ENCODE measurements around the gene MGAT3.
"Not testable (repeated sequence)": the region's sequence is repeated elsewhere in the genome, so short reads cannot be mapped to it uniquely, and the experiment has no call there.

The MGAT3 gene

DNA sequence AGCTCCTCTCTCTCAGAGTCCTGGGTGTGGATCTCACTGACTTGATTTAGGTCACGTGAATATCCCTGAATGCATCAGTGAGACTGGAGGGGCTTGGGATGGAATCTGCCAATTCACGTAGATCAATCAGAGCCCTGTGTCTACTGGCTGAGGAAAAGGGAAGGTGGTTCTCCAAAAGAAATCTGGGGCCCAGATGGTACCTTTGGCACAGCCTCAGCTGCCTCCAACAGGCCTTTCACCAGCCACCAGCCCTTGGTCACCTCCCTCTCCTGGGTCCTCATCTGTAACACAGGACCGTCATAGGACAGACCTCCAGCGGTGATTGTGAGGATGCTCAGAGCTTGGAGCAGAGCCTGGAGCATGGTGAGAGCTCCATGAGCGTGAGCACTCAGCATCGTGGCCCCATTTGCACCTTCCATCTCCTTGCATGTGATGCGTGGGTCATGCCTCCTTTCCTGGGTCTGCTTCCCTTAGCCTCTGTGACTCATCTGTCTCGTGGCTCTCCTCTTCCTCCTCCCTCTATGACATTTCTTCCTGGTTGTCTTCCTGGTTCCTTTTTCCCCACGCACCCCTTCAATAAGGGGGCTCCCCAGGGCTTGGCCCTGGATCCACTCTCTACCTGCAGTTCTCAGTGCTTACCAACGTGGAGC, 37.8 kb downstream of the MGAT3 start:
- DNase-seq, result no peak

DNA sequence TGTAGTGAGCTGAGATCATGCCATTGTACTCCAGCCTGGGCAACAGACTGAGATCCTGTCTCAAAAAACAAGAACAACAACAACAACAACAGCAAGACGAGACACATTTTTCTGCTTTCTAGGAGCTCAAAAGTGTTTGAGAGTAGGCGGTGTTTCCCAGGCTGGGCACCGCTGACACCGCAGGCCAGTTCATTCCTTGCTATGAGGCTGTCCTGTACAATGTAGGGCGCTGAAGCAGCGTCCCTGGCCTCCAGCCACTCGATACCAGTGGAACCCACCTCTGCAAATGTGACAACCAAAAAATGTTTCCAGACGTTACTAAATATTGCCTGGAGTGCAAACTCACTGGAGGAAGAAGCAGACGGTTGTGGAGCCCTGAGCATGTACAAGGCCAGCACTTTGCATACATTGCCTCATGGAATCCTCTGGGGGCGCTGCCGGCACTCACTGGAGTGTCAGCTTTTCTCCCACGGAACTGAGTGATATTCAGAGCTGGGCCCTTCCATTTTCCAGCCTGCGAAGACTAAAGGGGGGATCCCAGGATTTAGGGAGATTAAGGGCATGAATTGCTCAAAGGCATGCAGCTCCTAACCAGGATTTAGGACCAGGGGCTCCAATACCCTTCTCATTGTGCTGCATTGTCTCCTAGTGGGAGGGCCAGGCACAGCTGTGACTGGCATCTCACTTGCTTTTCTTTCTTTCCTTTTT, 39.5 kb downstream of the MGAT3 start:
- peak; percentile 85 for DNase-seq

DNA sequence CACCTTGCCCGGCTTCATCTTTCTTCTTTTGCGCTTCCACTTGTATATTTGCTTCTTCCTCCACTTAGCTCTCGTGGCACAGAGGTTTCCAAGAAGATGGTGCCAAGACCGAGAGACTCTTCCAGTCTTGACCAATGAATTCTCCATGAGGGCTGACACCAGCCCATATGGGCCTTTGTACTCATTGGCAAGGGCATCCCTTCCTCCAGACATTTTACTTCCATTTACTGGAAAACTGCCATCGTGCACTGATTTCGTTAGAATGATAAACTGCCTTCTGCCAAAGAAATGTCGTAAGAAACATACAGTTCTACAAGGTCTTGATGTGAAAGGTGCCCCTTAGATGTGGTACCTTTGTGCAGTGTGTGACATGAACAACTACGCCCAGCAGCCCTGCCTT, 40.6 kb downstream of the MGAT3 start:
- DNase-seq, result no peak

DNA sequence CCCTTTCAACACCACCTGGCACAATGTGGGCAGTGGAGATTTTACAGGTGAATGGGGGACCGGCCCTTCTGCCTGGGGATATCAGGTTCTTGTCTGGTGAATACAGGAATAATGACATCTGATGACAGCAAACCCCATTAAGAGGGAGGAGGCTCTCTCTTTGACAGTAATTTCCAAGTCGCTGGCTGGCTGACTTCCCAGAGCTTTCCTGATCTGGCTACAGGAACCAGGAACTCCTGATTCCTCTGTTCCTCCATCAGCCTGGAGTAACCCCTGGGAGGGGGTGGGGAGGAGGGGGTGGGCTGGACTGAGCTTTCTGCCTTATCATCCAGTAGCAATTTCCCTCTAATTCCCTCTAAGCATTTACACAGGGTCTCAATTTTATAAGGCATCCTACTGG, 41.6 kb downstream of the MGAT3 start:
- DNase-seq, result no peak

DNA sequence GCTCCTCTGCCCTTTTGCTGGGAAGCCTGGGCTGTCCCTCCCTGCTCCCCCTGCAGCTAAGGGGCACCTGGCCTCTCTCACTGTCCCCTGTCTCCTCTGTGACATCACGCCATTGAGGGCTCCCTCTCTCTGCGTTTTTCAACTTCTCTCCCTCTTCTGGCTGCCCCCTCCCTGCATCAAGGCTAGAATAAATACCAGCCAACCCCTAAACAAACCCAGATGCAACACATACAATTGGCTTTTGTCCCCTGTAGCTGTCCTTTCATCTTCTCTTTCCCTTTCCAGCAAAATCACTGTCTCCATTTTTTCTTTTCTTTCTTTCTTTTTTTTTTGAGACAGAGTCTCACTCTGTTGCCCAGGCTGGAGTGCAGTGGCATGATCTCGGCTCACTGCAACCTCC, 42.0 kb downstream of the MGAT3 start:
- no peak for DNase-seq

DNA sequence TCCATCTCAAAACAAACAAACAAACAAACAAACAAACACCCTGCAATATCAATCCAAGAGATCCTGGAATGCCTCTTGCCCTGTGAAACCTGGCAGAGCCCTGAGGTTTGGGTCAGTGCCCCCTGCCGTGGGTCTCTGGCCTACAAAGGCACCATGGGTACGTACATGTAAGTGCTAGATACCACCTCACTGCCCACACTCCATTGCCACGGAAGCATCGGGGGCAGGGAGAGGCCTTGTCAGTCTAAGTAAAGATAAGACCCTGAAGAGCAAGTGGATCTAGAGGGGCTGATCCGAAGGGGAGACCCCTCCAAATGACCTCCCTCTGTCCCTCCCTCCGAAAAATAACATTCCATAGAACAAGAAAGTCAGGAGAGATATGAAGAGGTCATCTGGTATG, 43.3 kb downstream of the MGAT3 start:
- no peak for DNase-seq

DNA sequence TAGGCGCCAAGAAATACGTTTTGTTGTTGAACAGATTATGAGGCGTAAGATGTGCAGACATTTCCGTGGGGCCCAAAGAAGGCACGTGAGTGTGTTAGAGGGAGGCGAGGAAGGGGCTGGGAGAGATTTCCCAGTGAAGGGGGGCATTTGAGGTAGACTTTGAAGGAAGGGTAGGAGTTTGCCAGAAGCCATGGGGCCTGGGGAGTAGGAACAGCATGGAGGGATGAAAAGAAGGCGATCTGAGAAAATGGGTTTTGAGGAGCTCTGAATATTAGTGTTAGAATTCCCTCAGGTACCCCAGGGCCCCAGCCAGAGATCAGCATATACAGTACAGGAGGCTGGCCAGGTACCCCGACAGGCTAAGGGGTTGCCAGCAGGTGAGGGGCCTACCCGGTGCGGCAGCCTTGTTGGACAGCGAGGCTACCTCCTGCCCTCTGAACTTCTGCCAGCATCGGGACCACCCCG, 44.9 kb downstream of the MGAT3 start:
- no peak for DNase-seq

DNA sequence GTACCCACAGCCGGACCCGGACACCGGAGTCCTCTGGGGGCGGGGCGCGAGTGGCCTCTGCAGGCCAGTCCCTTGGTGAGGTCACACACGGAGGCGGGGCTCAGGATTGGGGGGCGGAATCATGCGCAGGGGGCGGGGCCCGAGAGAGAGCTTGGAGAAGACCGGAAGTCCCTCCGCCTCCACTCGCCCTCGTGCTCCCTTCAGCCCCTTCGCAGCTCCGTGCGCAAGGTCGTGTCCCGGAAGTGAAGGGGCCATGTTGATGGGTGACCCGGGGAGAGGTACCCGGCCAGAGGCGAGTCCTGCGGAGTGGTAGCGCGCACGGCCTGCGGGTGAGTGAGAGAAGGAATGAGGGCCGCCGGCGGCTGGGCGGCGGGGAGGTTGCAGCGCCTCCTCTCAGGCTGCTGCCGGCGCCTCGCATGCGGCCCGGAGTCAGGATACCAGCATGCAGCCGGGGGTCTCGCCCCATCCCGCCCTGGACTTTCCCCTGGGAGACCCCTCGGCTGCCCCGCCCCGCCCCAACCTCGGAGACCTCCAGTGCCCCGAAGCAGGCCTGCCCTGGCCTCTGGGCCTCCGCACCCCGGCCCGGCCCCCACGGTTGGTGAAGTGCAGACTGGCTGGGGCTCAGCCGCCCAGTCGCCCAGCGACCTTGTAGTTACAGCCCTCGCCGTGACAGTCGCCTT, 45.4 kb downstream of the MGAT3 start, which contains the start of gene MIEF1:
TSS of gene MIEF1 (plus strand) at position 182 of the 680 bp plus-strand sequence. CDS start 9,005 bp downstream, outside the sequence.
- peak; percentile 98 for DNase-seq

DNA sequence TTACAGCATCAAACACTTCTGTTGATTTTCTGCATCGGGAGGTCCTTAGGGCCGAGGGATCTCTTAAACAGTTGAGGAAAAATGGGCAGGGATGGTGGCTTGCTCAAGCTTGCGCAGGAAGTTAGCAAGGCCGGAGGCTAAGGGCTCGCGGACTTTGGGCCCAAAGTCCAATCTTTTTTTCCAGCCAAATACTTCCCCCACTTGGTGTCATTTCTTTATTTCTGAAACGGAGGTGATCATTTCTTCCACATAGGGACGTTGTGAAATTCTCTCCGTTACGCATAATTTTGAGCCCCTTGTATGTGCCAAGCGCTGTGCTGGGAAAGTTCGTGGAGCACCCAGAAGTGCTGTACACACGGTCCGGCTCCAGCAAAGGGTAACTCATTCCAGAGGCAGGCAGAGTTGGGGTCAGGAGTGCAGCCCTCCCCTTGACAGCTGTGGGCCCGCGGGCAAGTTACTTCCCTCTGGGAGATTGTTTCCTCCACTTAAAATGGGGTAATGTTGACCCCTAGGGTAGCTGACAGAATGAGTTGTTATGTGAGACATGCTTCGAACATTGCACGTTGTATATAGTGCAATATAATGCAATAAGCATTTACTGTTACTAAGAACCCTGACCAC, 46.1 kb downstream of the MGAT3 start:
- no peak for DNase-seq

DNA sequence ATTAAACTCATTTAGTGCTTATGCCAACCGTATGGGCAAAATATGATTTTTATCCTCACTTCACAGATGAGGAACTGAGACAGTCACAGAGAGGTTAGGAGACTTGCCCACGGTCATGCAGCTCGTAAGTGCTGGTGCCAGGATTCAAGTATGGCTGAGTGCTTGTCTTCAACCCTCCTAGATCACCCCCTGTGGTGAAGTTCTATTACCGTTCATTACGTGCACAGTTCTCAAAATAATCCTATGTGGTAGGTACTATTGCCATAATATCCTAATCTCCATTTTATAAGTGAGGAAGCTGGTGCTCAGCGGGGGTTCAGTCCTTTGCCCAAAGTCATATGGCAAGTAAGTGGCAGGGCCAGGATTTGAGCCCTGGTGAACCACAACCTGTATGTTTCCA, 46.8 kb downstream of the MGAT3 start:
- no peak for DNase-seq

DNA sequence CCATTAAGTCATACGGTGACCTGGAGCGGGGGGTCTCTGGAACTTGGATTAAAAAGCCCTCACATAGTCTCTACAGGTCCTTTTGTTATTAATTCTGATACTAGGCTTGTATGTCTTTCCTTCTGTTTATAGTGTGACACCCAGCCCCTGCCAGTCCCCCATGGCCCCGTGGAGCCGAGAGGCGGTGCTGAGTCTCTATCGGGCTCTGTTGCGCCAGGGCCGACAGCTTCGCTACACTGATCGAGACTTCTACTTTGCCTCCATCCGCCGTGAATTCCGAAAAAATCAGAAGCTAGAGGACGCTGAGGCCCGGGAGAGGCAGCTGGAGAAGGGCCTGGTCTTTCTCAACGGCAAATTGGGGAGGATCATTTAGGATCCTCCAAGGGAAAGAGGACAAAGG, 47.3 kb downstream of the MGAT3 start:
- DNase-seq, result no peak

DNA sequence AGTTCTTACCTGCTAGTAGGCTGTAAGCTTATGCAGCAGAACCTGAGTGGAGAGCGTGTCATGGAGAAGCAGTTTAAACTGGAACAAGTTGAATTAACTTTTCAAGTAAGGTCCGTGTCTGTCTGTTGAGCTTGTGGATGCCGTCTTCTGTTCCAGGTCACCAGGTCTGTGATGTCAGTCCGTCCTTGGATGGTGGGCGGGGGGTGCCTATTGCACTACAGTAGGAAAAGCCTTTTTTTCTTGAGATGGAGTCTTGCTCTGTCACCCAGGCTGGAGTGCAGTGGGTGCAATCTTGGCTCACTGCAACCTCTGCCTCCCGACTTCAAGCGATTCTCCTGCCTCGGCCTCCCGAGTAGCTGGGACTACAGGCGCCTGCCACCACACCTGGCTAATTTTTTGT, 50.2 kb downstream of the MGAT3 start:
- DNase-seq, result not testable (repeated sequence)

DNA sequence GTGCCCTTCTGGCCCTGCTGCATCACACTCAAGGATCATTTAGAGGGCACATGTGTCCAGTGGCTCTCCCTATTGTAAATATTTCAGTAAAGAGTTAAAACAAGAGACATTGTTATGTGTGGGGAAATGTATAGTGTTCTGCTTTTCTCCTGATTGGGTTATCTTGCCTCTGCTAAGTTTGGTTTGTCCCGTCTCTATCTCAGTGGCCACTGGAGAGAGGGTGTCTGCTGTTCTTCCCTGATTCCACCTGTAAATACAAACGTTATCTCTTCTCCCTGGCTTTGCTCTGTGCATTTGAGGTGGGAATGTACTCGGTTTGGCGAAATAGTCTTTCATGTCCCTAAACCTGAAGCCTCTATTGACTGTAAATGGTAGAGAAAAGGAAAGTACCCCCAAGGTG, 51.6 kb downstream of the MGAT3 start:
- no peak for DNase-seq

DNA sequence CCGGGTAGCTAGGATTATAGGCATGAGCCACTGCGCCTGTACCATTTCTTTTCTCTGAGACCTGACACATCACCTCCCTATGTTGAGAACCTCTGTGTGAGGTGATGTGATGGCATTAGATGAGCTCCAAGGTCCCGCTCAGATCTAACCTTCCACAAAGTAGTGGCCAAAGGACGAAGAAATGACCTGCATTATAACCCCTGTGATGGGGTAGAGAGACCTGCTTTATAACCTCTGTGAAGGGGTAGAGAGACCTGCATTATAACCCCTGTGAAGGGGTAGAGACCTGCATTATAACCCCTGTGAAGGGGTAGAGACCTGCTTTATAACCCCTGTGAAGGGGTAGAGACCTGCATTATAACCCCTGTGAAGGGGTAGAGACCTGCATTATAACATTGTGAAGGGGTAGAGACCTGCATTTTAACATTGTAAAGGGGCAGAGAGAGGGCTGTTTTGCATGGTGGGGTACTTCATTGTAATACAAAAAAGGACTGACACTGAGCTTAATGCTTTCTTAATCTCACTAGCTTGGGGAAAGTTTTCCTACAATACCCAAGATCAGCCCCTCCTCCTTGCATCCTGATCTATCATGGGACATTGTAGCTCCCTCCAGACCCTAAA, 53.8 kb downstream of the MGAT3 start:
- no peak for DNase-seq

DNA sequence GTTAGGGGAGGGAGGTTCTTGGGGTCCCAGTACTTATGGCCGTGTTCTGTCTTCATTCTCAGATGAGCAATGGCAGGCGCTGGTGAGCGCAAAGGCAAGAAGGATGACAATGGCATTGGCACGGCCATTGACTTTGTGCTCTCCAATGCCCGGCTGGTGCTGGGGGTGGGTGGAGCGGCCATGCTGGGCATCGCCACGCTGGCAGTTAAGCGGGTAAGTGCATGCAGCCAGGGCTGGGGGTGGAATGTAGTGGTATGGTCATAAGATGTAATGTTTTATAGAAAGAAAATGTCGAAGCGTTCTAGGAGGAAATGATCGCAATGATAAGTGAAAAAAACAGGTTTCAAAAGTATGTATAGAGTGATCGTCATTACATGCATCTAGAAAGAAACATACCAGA, 54.4 kb downstream of the MGAT3 start:
- no peak for DNase-seq

DNA sequence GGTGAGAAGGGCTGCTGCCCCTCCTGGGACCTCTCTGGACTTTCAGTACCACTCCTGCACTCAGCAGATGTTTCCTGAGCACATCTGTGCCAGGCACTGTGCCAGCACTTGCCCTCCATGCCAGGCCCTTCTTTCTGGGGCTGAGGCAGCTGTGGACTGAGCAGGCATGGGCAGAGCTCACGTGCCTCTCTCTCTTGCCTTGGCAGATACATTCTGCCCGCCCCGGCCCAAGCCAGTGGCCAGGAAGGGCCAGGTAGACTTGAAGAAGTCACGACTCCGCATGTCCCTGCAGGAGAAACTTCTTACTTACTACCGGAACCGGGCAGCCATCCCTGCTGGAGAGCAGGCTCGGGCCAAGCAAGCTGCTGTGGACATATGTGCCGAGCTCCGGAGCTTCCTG, 55.2 kb downstream of the MGAT3 start:
- DNase-seq, result no peak

DNA sequence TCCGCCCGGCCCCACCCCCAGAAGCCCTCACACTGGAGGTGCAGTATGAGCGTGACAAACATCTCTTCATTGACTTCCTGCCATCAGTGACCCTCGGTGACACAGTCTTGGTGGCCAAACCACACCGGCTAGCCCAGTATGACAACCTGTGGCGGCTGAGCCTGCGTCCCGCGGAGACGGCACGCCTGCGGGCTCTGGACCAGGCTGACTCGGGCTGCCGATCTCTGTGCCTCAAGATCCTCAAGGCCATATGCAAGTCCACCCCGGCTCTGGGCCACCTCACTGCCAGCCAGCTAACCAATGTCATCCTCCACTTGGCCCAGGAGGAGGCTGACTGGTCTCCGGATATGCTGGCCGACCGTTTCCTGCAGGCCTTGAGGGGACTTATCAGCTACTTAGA, 57.0 kb downstream of the MGAT3 start:
- no peak for DNase-seq

DNA sequence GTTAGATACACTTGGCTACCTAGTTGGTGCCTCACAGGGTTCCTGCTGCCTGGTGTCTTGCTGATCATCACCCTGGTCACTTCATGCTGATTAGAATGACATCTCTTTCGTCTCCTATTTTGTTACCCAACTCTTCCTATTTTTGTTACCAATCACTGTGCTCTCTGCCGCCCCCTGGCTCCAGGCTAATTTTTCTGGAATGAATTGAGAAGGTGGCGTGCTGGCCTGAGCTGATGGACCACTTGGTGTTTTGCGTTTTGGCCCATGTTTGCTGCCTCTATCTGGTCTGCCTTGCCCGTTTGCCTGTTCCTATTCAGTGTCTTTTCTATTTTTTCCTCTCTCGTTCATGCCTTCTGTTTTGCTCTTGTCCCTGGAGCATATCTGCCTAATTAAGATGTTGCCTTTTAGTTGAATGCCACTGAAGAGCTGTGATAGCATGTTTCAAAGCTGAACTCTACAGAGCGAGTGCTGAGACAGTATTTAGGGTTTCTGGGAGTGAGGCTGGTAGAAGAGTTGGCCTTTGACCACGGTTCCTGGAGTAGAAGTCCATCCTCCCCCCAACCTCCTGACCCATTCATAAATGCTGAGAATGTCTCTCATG, 57.7 kb downstream of the MGAT3 start:
- peak; percentile 41 for DNase-seq

DNA sequence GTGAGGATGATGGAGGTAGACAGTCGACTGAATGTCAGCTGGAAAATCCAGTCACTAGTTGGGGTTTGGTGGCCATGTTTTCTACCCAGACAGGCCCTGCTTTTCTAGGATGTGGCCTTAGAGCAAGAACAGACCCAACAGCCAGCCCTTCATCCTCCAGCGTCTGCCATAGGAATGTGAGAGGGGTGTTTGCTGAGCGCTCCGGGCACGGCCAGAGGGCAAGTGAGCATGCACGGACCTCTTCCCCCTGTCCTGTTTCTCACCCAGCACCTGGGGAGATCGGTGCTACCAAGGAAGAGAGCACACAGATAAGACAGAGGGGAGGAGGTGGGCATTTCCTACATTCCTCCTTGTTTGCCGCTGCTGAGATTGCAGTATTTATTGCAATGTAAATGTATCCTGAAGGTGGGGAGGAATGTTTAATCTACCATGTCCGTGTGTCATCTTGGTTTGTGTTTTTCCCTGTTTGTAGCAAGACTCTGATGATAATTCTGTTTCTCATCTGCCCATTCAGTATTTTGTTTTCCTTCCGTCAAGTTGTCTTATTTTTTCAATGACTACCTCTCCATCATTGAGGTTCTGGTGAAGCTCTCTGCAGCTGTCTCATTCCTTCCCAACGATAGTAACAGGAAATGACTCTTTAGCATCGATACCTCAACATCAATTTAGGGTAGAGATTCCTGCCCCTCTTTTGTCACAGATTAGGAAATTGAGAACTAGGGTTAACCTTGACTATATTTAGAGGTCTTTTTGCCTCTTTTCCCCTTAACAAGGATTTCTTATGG, 58.6 kb downstream of the MGAT3 start:
- no peak for DNase-seq

DNA sequence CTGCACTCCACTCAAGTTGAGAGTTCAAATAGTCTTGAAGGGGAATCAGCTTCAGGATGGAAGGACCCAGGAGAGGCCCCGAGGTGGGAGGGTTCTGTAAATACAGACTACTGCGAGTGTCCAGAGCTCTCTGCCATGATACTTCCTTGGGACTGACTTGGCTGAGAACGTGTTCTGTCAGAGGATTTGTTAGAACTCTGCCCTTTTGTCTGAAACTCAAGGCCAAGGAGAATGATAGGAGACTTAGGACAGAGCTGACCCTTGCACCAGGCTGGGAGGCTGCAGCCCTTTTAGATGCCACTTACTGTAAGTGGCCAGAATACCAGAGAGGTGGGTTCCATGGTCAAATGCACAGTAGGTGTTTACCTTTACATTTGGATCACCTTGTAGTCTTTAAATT, 60.7 kb downstream of the MGAT3 start:
- no peak for DNase-seq

DNA sequence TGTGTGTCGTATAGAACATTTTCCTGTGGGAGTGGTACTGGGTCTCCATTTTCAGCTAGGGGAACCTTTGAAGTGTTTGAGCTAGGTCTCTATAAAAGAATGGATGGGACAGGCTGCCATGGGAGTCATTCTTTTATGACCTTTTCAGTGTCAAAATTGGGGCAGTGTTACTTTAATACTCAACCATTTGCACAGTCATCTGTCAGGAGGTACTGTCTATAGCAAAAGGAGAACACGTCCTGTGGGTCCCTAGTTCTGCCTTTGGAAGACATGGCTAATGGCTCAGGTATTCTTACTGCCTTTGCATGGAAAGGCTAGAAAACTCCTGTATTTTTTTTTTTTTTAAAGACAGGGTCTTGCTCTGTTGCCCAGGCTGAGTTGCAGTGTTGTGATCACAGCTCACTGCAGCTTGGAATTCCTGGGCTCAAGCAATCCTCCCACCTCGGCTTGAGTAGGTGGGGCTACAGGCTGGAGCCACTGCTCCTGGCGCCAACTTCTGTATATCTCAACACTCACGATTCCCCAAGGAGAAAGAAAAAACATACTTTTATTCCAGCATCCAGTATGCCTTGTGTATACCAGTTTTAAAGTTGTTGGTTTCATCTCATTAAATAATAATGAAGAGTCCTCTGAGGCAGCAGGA, 61.5 kb downstream of the MGAT3 start:
- DNase-seq, result peak; percentile 26
